WTC11 (cell line): Measurements from ENCODE around the gene GALK1. TPM values are rescaled to one million over a fixed set of nuclear protein-coding genes. Genes with fewer than 3 reads are reported as not detected.

Experiments
- ATAC-seq: fragments of 200-7000 bp; cut with Tn5 transposase; 2 replicates; pipeline ENCODE4 v1.10.0; 2021; ENCODE audit warnings: mild to moderate bottlenecking, moderate library complexity
- CTCF ChIA-PET: fragments of 300-600 bp; sonication (Branson Sonifier 250); formaldehyde crosslinking; loops from one replicate; lab custom pipeline; 2021; ENCODE audit warnings: antibody characterized with exemption; lab: Charles Lee
- POLR2A ChIA-PET: fragments of 350-600 bp; sonication (Branson Sonifier 250); formaldehyde crosslinking; loops from one replicate; lab custom pipeline; 2021; ENCODE audit warnings: antibody characterized with exemption; lab: Charles Lee
- DNase-seq: peaks from one replicate; pipeline ENCODE4 v3.0.0; 2021; ENCODE audit warnings: low spot score
- H3K27ac Mint-ChIP-seq: 2 replicates; pipeline ENCODE4 v1.8.0; 2021; ENCODE audit warnings: mixed read lengths
- H3K27me3 Mint-ChIP-seq: 2 replicates; pipeline ENCODE4 v1.8.0; 2021; ENCODE audit warnings: low read depth, mild to moderate bottlenecking, moderate library complexity, mixed read lengths
- H3K36me3 Mint-ChIP-seq: 2 replicates; pipeline ENCODE4 v1.8.0; 2021; ENCODE audit warnings: mixed read lengths
- H3K4me1 Mint-ChIP-seq: 2 replicates; pipeline ENCODE4 v1.8.0; 2022; ENCODE audit warnings: mixed read lengths
- H3K4me3 Mint-ChIP-seq: 2 replicates; pipeline ENCODE4 v1.8.0; 2021; ENCODE audit warnings: mild to moderate bottlenecking, moderate library complexity, mixed read lengths
- H3K9me3 Mint-ChIP-seq: 2 replicates; pipeline ENCODE4 v1.8.0; 2021; ENCODE audit warnings: mixed read lengths
- AFF4 ChIP-seq: sonication (generic); formaldehyde crosslinking; IDR thresholded peaks from 2 replicates; pipeline ENCODE4 v1.8.1; 2023; ENCODE audit warnings: mild to moderate bottlenecking, missing genetic modification reagents, borderline replicate concordance
- EMX1 ChIP-seq: fragments of 250-450 bp; sonication (Bioruptor Pico); IDR thresholded peaks from 2 replicates; pipeline ENCODE4 v1.8.0; 2021; ENCODE audit warnings: mild to moderate bottlenecking
- FOXK1 ChIP-seq: sonication (generic); formaldehyde crosslinking; IDR thresholded peaks from 2 replicates; pipeline ENCODE4 v1.8.0; 2022; ENCODE audit warnings: mild to moderate bottlenecking, moderate library complexity, missing genetic modification reagents
- FOXP1 ChIP-seq: sonication (generic); formaldehyde crosslinking; IDR thresholded peaks from 2 replicates; pipeline ENCODE4 v1.8.0; 2022; ENCODE audit warnings: missing genetic modification reagents, mild to moderate bottlenecking, moderate library complexity, borderline replicate concordance
- GABPB1 ChIP-seq: sonication (generic); formaldehyde crosslinking; IDR thresholded peaks from 2 replicates; pipeline ENCODE4 v1.8.1; 2023; ENCODE audit warnings: mild to moderate bottlenecking, missing genetic modification reagents
- HMGA2 ChIP-seq: fragments of 250-450 bp; sonication (Bioruptor Pico); IDR thresholded peaks from 2 replicates; pipeline ENCODE4 v1.4.0; 2021; ENCODE audit warnings: mild to moderate bottlenecking, moderate library complexity
- HMGXB4 ChIP-seq: sonication (generic); formaldehyde crosslinking; IDR thresholded peaks from 2 replicates; pipeline ENCODE4 v1.8.1; 2023; ENCODE audit warnings: mild to moderate bottlenecking, moderate library complexity, missing genetic modification reagents
- IRF1 ChIP-seq: sonication (generic); formaldehyde crosslinking; IDR thresholded peaks from 2 replicates; pipeline ENCODE4 v1.8.0; 2023; ENCODE audit warnings: missing genetic modification reagents
- MAX ChIP-seq: sonication (generic); formaldehyde crosslinking; IDR thresholded peaks from 2 replicates; pipeline ENCODE4 v1.8.0; 2022; ENCODE audit warnings: mild to moderate bottlenecking, missing genetic modification reagents
- NFATC4 ChIP-seq: fragments of 250-450 bp; sonication (Bioruptor Pico); IDR thresholded peaks from 2 replicates; pipeline ENCODE4 v1.9.0; 2021; ENCODE audit warnings: mild to moderate bottlenecking
- OVOL2 ChIP-seq: fragments of 250-450 bp; sonication (Bioruptor Pico); IDR thresholded peaks from 2 replicates; pipeline ENCODE4 v1.9.0; 2021; ENCODE audit warnings: mild to moderate bottlenecking, borderline replicate concordance
- USF2 ChIP-seq: sonication (generic); formaldehyde crosslinking; IDR thresholded peaks from 2 replicates; pipeline ENCODE4 v1.8.1; 2023; ENCODE audit warnings: mild to moderate bottlenecking, missing genetic modification reagents, moderate library complexity
- ZNF232 ChIP-seq: sonication (generic); formaldehyde crosslinking; IDR thresholded peaks from 2 replicates; pipeline ENCODE4 v1.8.0; 2022; ENCODE audit warnings: mild to moderate bottlenecking, missing genetic modification reagents
- ZNF671 ChIP-seq: fragments of 250-450 bp; sonication (Bioruptor Pico); IDR thresholded peaks from 2 replicates; pipeline ENCODE4 v1.8.0; 2021; ENCODE audit warnings: mild to moderate bottlenecking
- total RNA-seq: library from RNA; stranded (reverse); gene quantifications from 3 replicates; pipeline ENCODE4 v1.2.3, GENCODE V29; 2021
- TF ChIP-seq, protein P1 (sequence below): sonication (generic); formaldehyde crosslinking; IDR thresholded peaks from 2 replicates; pipeline ENCODE4 v1.8.1; 2022; ENCODE audit warnings: mild to moderate bottlenecking, moderate library complexity, missing genetic modification reagents
- TF ChIP-seq, protein P2 (sequence below): sonication (generic); formaldehyde crosslinking; IDR thresholded peaks from 2 replicates; pipeline ENCODE4 v1.8.0; 2022; ENCODE audit warnings: mild to moderate bottlenecking, missing genetic modification reagents
- TF ChIP-seq, protein P3 (sequence below): fragments of 250-450 bp; sonication (Bioruptor Pico); IDR thresholded peaks from 2 replicates; pipeline ENCODE4 v1.9.0; 2021; ENCODE audit warnings: moderate library complexity, mild to moderate bottlenecking, inconsistent platforms, borderline replicate concordance
- TF ChIP-seq, protein P4 (sequence below): sonication (generic); formaldehyde crosslinking; IDR thresholded peaks from 2 replicates; pipeline ENCODE4 v1.8.0; 2023; ENCODE audit warnings: missing genetic modification reagents, mild to moderate bottlenecking, borderline replicate concordance

The GALK1 gene
- total RNA-seq, 1 experiment from 2014 or later = 42.2 TPM

DNA sequence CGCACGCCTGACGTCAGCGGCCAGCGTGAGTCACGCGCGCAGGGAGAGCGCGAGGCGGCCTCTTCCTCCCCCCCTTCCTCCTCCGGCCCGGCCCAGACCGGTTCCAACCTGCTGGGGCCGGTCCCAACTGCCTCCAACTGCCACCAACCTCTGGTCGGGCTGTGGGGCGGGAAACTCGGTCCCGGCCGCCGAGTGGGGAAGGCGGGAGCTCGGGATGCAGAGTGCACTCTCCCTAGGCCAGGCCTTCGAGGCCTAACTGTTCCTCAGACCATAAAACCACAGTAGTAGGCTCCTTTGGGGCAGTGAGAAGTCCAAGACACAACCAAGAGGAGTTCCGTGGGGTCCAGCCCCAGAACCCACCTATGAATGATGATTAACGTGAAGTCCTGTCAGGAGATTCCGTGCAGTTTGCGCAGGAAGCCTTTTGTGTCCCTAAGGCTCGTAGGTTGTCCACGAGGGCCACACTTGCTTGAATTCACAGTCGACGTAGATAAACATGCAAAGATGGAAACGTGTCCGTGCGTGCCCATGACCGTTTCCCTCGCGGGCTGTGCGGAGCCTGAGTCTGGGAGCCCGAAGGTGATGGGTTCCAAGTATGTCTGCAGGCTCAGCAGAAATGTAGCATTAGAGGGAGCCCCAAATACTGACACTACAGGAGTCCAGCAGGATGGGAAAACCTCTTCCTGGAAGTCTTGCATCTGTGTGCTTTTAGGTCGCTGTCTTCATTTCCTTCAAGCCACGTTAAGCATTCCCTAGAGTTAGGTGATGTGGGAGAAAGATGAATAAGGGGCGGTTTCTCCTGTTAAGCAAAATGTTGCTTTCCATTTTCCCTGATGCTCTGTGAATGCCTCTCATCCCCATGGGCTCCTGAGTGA lies 20.3 kb upstream of the GALK1 start:
- Mint-ChIP-seq H3K36me3 (peaks cover 5% of the 10 kb centered on the region; the same call in 1 of the 2 replicates), H3K9me3 (no peaks in the 10 kb centered on the region), H3K4me1 (peaks cover 31% of the 10 kb centered on the region), H3K27ac (peak overlapping the region; percentile 100), H3K4me3 (peak overlapping the region; percentile 95), H3K27me3 (no peaks in the 10 kb centered on the region)
- peak; percentile 87 for DNase-seq
- POLR2A ChIA-PET = interaction anchor here (0.7 to 2.2 kb wide), 9 partner anchors 9 to 70 kb away, joined by 3 to 13 read pairs (median 4); partner anchors contain the start of gene WBP2
- CTCF ChIA-PET = interaction anchor here (1.0 to 2.3 kb wide), 8 partner anchors 14 to 260 kb away, joined by 3 to 20 read pairs (median 4); partner anchors contain the start of gene LLGL2
- ATAC-seq = peak; percentile 47
- TF ChIP-seq USF2 (CRISPR knock-in tag) (peak; percentile 74), HMGA2 (CRISPR knock-in tag) (peak; percentile 40; the same call in 1 of the 2 replicates), OVOL2 (CRISPR knock-in tag) (peak; percentile 25; the same call in 1 of the 2 replicates), FOXK1 (CRISPR knock-in tag) (no peak), MAX (CRISPR knock-in tag) (peak; percentile 89), GABPB1 (CRISPR knock-in tag) (peak; percentile 3), IRF1 (CRISPR knock-in tag) (no peak), AFF4 (CRISPR knock-in tag) (no peak), ZNF671 (CRISPR knock-in tag) (peak; percentile 40; the same call in 1 of the 2 replicates), EMX1 (peak; percentile 68; the same call in 1 of the 2 replicates), FOXP1 (peak; percentile 83; the same call in 1 of the 2 replicates), ZNF232 (CRISPR knock-in tag) (no peak), HMGXB4 (peak; percentile 63; the same call in 1 of the 2 replicates), NFATC4 (CRISPR knock-in tag) (peak; percentile 77; the same call in 1 of the 2 replicates)
- TF ChIP-seq, protein P1, sequence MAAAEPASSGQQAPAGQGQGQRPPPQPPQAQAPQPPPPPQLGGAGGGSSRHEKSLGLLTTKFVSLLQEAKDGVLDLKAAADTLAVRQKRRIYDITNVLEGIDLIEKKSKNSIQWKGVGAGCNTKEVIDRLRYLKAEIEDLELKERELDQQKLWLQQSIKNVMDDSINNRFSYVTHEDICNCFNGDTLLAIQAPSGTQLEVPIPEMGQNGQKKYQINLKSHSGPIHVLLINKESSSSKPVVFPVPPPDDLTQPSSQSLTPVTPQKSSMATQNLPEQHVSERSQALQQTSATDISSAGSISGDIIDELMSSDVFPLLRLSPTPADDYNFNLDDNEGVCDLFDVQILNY (CRISPR knock-in tag) = peak; percentile 95
- TF ChIP-seq, protein P2, sequence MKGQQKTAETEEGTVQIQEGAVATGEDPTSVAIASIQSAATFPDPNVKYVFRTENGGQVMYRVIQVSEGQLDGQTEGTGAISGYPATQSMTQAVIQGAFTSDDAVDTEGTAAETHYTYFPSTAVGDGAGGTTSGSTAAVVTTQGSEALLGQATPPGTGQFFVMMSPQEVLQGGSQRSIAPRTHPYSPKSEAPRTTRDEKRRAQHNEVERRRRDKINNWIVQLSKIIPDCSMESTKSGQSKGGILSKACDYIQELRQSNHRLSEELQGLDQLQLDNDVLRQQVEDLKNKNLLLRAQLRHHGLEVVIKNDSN (CRISPR knock-in tag) = peak; percentile 76; the same call in 1 of the 2 replicates
- TF ChIP-seq, protein P3, sequence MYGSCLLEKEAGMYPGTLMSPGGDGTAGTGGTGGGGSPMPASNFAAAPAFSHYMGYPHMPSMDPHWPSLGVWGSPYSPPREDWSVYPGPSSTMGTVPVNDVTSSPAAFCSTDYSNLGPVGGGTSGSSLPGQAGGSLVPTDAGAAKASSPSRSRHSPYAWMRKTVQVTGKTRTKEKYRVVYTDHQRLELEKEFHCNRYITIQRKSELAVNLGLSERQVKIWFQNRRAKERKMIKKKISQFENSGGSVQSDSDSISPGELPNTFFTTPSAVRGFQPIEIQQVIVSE (CRISPR knock-in tag) = no peak
- TF ChIP-seq, protein P4, sequence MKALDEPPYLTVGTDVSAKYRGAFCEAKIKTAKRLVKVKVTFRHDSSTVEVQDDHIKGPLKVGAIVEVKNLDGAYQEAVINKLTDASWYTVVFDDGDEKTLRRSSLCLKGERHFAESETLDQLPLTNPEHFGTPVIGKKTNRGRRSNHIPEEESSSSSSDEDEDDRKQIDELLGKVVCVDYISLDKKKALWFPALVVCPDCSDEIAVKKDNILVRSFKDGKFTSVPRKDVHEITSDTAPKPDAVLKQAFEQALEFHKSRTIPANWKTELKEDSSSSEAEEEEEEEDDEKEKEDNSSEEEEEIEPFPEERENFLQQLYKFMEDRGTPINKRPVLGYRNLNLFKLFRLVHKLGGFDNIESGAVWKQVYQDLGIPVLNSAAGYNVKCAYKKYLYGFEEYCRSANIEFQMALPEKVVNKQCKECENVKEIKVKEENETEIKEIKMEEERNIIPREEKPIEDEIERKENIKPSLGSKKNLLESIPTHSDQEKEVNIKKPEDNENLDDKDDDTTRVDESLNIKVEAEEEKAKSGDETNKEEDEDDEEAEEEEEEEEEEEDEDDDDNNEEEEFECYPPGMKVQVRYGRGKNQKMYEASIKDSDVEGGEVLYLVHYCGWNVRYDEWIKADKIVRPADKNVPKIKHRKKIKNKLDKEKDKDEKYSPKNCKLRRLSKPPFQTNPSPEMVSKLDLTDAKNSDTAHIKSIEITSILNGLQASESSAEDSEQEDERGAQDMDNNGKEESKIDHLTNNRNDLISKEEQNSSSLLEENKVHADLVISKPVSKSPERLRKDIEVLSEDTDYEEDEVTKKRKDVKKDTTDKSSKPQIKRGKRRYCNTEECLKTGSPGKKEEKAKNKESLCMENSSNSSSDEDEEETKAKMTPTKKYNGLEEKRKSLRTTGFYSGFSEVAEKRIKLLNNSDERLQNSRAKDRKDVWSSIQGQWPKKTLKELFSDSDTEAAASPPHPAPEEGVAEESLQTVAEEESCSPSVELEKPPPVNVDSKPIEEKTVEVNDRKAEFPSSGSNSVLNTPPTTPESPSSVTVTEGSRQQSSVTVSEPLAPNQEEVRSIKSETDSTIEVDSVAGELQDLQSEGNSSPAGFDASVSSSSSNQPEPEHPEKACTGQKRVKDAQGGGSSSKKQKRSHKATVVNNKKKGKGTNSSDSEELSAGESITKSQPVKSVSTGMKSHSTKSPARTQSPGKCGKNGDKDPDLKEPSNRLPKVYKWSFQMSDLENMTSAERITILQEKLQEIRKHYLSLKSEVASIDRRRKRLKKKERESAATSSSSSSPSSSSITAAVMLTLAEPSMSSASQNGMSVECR (CRISPR knock-in tag) = peak; percentile 68; the same call in 1 of the 2 replicates
